Liver (tissue), 9 donors: ENCODE data around the gene SMOC1. TPM values are rescaled to one million over a fixed set of nuclear protein-coding genes. Genes with fewer than 3 reads are reported as not detected.

Experiments used
- DNase-seq: peaks from one replicate; pipeline ENCODE4 v3.0.0-alpha.2; 2017; ENCODE audit warnings: low spot score
- H3K27ac ChIP-seq, 2 donors: one replicate each; pipeline ENCODE4 v1.7.0; 2013; ENCODE audit warnings: inconsistent platforms in 2 of 2, low read length in 2 of 2, control low read depth in 1 of 2, low read depth in 1 of 2, mild to moderate bottlenecking in 1 of 2
- H3K27me3 ChIP-seq, 4 donors: one replicate each; pipeline versions ENCODE4 v1.6.1 to v1.7.0; 2013; ENCODE audit warnings: low read length in 3 of 4, inconsistent platforms in 1 of 4, mild to moderate bottlenecking in 1 of 4, moderate library complexity in 1 of 4; ENCODE audit not compliant: control insufficient read depth in 4 of 4, insufficient read depth in 4 of 4
- H3K36me3 ChIP-seq, 4 donors: one replicate each; pipeline versions ENCODE4 v1.6.1 to v1.7.0; 2013; ENCODE audit warnings: low read length in 3 of 4, mild to moderate bottlenecking in 3 of 4, low read depth in 1 of 4, moderate library complexity in 1 of 4; ENCODE audit not compliant: control insufficient read depth in 4 of 4, insufficient read depth in 3 of 4
- H3K4me1 ChIP-seq, 4 donors: one replicate each; pipeline versions ENCODE4 v1.6.1 to v1.7.0; 2013; ENCODE audit warnings: low read length in 3 of 4, mild to moderate bottlenecking in 3 of 4, moderate library complexity in 1 of 4; ENCODE audit not compliant: control insufficient read depth in 4 of 4, insufficient read depth in 4 of 4
- H3K4me3 ChIP-seq, 3 donors: one replicate each; pipeline versions ENCODE4 v1.6.1 to v1.7.0; 2013; ENCODE audit warnings: low read length in 3 of 3, control low read depth in 1 of 3, low read depth in 1 of 3, mild to moderate bottlenecking in 1 of 3
- H3K9ac ChIP-seq, 2 donors: one replicate each; pipeline ENCODE4 v1.7.0; 2013; ENCODE audit warnings: low read length in 2 of 2, mild to moderate bottlenecking in 2 of 2, moderate library complexity in 2 of 2, control low read depth in 1 of 2, low read depth in 1 of 2
- H3K9me3 ChIP-seq, 4 donors: one replicate each; pipeline versions ENCODE4 v1.6.1 to v1.7.0; 2013; ENCODE audit warnings: low read length in 3 of 4; ENCODE audit not compliant: control insufficient read depth in 4 of 4
- EGR1 ChIP-seq, 2 donors: IDR thresholded peaks; 2 replicates each; pipeline ENCODE4 v1.6.1; 2016 to 2018; ENCODE audit warnings: antibody characterized with exemption in 2 of 2, low read depth in 2 of 2
- FOXA1 ChIP-seq: IDR thresholded peaks from 2 replicates; pipeline ENCODE4 v1.6.1; 2016; ENCODE audit warnings: antibody characterized with exemption
- FOXA2 ChIP-seq: IDR thresholded peaks from 2 replicates; pipeline ENCODE4 v1.6.1; 2016; ENCODE audit warnings: antibody characterized with exemption
- GABPA ChIP-seq, 2 donors: IDR thresholded peaks in 1 of 2; conservative IDR thresholded peaks in 1 of 2; 2 replicates each; pipeline ENCODE4 v1.6.1; 2016; ENCODE audit warnings: antibody characterized with exemption in 2 of 2, mild to moderate bottlenecking in 1 of 2, moderate library complexity in 1 of 2
- HNF4A ChIP-seq, 2 donors: conservative IDR thresholded peaks; 2 replicates each; pipeline ENCODE4 v1.6.1; 2016; ENCODE audit warnings: antibody characterized with exemption in 2 of 2, mild to moderate bottlenecking in 2 of 2
- HNF4G ChIP-seq: IDR thresholded peaks from 2 replicates; pipeline ENCODE4 v1.6.1; 2016; ENCODE audit warnings: antibody characterized with exemption
- JUND ChIP-seq, 2 donors: IDR thresholded peaks; 2 replicates each; pipeline ENCODE4 v1.6.1; 2016; ENCODE audit warnings: antibody characterized with exemption in 2 of 2
- NR2F2 ChIP-seq: IDR thresholded peaks from 2 replicates; pipeline ENCODE4 v1.6.1; 2016; ENCODE audit warnings: antibody characterized with exemption
- RAD21 ChIP-seq, 2 donors: IDR thresholded peaks; 2 replicates each; pipeline ENCODE4 v1.6.1; 2016; ENCODE audit warnings: antibody characterized with exemption in 2 of 2, mild to moderate bottlenecking in 2 of 2
- RXRA ChIP-seq, 2 donors: IDR thresholded peaks; 2 replicates each; pipeline ENCODE4 v1.6.1; 2017 to 2018; ENCODE audit warnings: antibody characterized with exemption in 2 of 2, mild to moderate bottlenecking in 1 of 2
- SP1 ChIP-seq: IDR thresholded peaks from 2 replicates; pipeline ENCODE4 v1.6.1; 2018; ENCODE audit warnings: antibody characterized with exemption, mild to moderate bottlenecking
- TAF1 ChIP-seq: conservative IDR thresholded peaks from 2 replicates; pipeline ENCODE4 v1.6.1; 2016; ENCODE audit warnings: antibody characterized with exemption, mild to moderate bottlenecking
- YY1 ChIP-seq: IDR thresholded peaks from 2 replicates; pipeline ENCODE4 v1.6.1; 2016; ENCODE audit warnings: antibody characterized with exemption, mild to moderate bottlenecking
- WGBS: extraction: QIAGEN DNeasy Blood & Tissue Kit; methylation state at CpG from one replicate; pipeline ENCODE4 v1.1.7; 2013; 5-methylcytosine and 5-hydroxymethylcytosine counted together
- polyA plus RNA-seq, 2 donors: library from polyadenylated mRNA; stranded (reverse) in 1 of 2; unstranded in 1 of 2; fragments of 200-250 nt in 1 of 2; fragments of >200 nt in 1 of 2; fragmentation: Nextera tagmentation in 1 of 2; extraction: Ambion mirVana in 1 of 2; gene quantifications; one replicate each; pipeline versions ENCODE4 v1.2.1 to v1.2.3, GENCODE V29; 2013 to 2015
- total RNA-seq, 2 donors: library from RNA; depleted of rRNA; stranded (reverse); fragments of >200 nt; gene quantifications; one replicate each; pipeline ENCODE4 v1.2.3, GENCODE V29; 2014
- TF ChIP-seq, protein P1 (sequence below): IDR thresholded peaks from 2 replicates; pipeline ENCODE4 v1.6.1; 2016; ENCODE audit warnings: antibody characterized with exemption, mild to moderate bottlenecking
- TF ChIP-seq, protein P2 (sequence below): IDR thresholded peaks from 2 replicates; pipeline ENCODE4 v1.6.1; 2016; ENCODE audit warnings: antibody characterized with exemption
- TF ChIP-seq, protein P3 (sequence below): fragments of 150-350 bp; IDR thresholded peaks from 2 replicates; pipeline ENCODE4 v1.5.1; 2017; ENCODE audit warnings: improper control_type of control experiment, low read depth, low read length; ENCODE audit not compliant: missing input control
- TF ChIP-seq, protein P4 (sequence below): IDR thresholded peaks from 2 replicates; pipeline ENCODE4 v1.6.1; 2016; ENCODE audit warnings: antibody characterized with exemption
- TF ChIP-seq, protein P5 (sequence below): IDR thresholded peaks from 2 replicates; pipeline ENCODE4 v1.6.1; 2016; ENCODE audit warnings: antibody characterized with exemption
- donor health status: healthy.
- donor health status: healthy.
- donor health status: healthy.
- donor health status: healthy.
- donor health status: healthy.

Gene SMOC1
- total and polyA plus RNA-seq, 4 donors, result 11.2 to 43.7 (median 27.4) TPM

DNA sequence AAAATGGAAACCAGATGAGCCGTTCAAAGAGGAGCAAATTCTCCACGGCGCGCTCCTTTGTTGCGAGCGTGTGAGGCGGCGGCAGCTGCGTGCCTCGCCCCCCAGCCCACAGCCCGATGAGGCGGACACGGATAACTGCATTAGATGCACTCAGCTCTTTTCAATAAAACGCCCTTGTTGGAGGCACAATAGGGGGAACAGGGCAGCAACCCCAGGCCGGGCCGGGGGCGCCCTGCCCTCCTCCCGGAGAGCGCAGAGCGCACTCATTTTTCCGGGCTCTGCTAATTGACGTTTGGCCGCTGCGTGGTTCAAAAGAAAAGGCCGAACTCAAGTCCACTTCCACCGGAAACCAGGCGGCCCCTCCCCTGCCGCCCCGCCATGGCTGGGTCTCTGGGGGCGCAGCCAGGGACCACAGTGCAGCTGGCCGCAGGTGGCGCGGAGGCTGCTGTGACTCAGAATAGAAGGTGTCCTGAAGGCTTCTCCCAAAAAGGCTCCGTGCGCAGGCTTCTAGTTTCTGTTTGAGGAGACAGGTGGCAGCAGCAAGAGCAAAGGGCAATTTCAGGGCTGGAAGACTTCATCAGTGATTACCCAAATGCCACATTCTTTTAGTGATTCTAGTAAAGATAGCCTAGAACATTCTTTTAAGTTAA lies 29.0 kb upstream of the SMOC1 start (continued):
- TF ChIP-seq, protein P1, sequence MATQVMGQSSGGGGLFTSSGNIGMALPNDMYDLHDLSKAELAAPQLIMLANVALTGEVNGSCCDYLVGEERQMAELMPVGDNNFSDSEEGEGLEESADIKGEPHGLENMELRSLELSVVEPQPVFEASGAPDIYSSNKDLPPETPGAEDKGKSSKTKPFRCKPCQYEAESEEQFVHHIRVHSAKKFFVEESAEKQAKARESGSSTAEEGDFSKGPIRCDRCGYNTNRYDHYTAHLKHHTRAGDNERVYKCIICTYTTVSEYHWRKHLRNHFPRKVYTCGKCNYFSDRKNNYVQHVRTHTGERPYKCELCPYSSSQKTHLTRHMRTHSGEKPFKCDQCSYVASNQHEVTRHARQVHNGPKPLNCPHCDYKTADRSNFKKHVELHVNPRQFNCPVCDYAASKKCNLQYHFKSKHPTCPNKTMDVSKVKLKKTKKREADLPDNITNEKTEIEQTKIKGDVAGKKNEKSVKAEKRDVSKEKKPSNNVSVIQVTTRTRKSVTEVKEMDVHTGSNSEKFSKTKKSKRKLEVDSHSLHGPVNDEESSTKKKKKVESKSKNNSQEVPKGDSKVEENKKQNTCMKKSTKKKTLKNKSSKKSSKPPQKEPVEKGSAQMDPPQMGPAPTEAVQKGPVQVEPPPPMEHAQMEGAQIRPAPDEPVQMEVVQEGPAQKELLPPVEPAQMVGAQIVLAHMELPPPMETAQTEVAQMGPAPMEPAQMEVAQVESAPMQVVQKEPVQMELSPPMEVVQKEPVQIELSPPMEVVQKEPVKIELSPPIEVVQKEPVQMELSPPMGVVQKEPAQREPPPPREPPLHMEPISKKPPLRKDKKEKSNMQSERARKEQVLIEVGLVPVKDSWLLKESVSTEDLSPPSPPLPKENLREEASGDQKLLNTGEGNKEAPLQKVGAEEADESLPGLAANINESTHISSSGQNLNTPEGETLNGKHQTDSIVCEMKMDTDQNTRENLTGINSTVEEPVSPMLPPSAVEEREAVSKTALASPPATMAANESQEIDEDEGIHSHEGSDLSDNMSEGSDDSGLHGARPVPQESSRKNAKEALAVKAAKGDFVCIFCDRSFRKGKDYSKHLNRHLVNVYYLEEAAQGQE, result peak; percentile 69
- TF ChIP-seq YY1 (peak; percentile 43), GABPA (IDR thresholded peaks at IDR 0.05 in 1 of 2, conservative IDR thresholded peaks at IDR 0.05 in 1 of 2) (peak; percentile 14 to 46), RAD21 (IDR thresholded peaks at IDR 0.05) (no peak)

DNA sequence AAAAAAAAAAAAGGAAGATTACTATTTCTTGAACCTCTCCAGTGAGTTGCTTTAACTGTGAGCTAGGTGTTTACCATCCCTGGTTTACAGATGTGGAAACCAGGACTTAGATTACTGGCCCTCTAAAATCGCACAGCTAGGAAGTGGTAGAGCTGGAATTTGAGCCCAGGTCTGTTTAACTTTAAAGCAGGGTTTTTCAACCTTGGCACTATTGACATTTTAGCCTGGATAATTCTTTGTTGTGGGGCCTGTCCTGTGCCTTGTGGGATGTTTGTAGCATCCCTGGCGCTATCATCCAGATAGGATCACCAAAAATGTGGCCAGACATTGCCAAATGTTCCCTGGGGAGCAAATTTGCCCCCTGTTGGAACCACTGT lies 28.5 kb upstream of the SMOC1 start:
- H3K27me3 ChIP-seq, result no peaks in the 10 kb centered on the region
- H3K9me3 ChIP-seq, result no peaks in the 10 kb centered on the region
- WGBS, result 37% methylated on average over 2 of the region's 2 CpGs
- DNase-seq, result no peak
- TF ChIP-seq TAF1 (peak; percentile 1), NR2F2 (no peak), SP1 (peak; percentile 88), HNF4G (peak; percentile 70), JUND (IDR thresholded peaks at IDR 0.05) (peak in 1 of 2 donors; percentile 24), GABPA (IDR thresholded peaks at IDR 0.05 in 1 of 2, conservative IDR thresholded peaks at IDR 0.05 in 1 of 2) (no peak), RXRA (IDR thresholded peaks at IDR 0.05) (peak; percentile 20 to 58), FOXA1 (peak; percentile 45), YY1 (no peak), EGR1 (IDR thresholded peaks at IDR 0.05; ENCODE audit: low read depth in 2 of 2) (no peak), RAD21 (IDR thresholded peaks at IDR 0.05) (no peak), HNF4A (conservative IDR thresholded peaks at IDR 0.05) (peak; percentile 84 to 87), FOXA2 (peak; percentile 61)
- TF ChIP-seq, protein P1, result peak; percentile 62
- TF ChIP-seq, protein P2, sequence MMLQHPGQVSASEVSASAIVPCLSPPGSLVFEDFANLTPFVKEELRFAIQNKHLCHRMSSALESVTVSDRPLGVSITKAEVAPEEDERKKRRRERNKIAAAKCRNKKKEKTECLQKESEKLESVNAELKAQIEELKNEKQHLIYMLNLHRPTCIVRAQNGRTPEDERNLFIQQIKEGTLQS, result no peak
- TF ChIP-seq, protein P3, sequence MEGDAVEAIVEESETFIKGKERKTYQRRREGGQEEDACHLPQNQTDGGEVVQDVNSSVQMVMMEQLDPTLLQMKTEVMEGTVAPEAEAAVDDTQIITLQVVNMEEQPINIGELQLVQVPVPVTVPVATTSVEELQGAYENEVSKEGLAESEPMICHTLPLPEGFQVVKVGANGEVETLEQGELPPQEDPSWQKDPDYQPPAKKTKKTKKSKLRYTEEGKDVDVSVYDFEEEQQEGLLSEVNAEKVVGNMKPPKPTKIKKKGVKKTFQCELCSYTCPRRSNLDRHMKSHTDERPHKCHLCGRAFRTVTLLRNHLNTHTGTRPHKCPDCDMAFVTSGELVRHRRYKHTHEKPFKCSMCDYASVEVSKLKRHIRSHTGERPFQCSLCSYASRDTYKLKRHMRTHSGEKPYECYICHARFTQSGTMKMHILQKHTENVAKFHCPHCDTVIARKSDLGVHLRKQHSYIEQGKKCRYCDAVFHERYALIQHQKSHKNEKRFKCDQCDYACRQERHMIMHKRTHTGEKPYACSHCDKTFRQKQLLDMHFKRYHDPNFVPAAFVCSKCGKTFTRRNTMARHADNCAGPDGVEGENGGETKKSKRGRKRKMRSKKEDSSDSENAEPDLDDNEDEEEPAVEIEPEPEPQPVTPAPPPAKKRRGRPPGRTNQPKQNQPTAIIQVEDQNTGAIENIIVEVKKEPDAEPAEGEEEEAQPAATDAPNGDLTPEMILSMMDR, result no peak
- TF ChIP-seq, protein P4, sequence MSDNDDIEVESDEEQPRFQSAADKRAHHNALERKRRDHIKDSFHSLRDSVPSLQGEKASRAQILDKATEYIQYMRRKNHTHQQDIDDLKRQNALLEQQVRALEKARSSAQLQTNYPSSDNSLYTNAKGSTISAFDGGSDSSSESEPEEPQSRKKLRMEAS, result peak; percentile 35
- TF ChIP-seq, protein P5, sequence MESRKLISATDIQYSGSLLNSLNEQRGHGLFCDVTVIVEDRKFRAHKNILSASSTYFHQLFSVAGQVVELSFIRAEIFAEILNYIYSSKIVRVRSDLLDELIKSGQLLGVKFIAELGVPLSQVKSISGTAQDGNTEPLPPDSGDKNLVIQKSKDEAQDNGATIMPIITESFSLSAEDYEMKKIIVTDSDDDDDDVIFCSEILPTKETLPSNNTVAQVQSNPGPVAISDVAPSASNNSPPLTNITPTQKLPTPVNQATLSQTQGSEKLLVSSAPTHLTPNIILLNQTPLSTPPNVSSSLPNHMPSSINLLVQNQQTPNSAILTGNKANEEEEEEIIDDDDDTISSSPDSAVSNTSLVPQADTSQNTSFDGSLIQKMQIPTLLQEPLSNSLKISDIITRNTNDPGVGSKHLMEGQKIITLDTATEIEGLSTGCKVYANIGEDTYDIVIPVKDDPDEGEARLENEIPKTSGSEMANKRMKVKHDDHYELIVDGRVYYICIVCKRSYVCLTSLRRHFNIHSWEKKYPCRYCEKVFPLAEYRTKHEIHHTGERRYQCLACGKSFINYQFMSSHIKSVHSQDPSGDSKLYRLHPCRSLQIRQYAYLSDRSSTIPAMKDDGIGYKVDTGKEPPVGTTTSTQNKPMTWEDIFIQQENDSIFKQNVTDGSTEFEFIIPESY, result peak; percentile 34
- H3K9ac ChIP-seq, result no peak overlapping the region
- H3K36me3 ChIP-seq, result no peaks in the 10 kb centered on the region
- H3K4me1 ChIP-seq, result peaks cover 8 to 14% (median 10%) of the 10 kb centered on the region in 4 donors
- H3K4me3 ChIP-seq, result peak overlapping the region in 2 of 3 donors; percentile 48 to 63
- H3K27ac ChIP-seq, result peak overlapping the region; percentile 76 to 92
